ENCODE results near the gene ATP8A2. TPM values are rescaled to one million over a fixed set of nuclear protein-coding genes. Genes with fewer than 3 reads are reported as not detected.
"Not testable (repeated sequence)": the region's sequence is repeated elsewhere in the genome, so short reads cannot be mapped to it uniquely, and the experiment has no call there.

Gene ATP8A2
- 0.11 TPM for polyA plus RNA-seq (2013, experiment 1 of 2; ENCODE audit: insufficient read length)
- 0.26 TPM for polyA plus RNA-seq (2013, experiment 2 of 2; ENCODE audit: insufficient read length)

DNA sequence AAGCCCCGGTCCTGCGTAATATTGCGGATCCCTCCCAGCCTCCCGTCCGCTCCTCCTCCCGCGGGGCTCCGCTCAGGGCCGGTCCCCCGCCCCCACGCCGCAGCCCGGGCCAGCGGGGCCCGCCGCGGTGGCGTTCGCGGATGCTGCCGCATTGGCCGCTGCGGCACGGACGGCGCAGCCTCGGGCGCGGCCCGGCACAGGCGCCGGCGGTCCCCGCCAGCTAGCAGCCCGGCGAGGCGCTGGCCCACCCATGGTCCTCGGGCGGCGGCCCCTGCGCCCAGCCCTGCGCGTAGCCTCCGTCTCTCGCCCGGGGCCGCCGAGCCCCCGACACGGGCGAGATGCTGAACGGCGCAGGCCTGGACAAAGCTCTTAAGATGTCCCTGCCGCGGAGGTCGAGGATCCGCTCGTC lies at the start of gene ATP8A2:
ATP8A2 (plus strand) TSS at position 100 of the 409 bp plus-strand sequence; CDS start at position 339, 239 bp downstream.
- DNase-seq, result no peak

DNA sequence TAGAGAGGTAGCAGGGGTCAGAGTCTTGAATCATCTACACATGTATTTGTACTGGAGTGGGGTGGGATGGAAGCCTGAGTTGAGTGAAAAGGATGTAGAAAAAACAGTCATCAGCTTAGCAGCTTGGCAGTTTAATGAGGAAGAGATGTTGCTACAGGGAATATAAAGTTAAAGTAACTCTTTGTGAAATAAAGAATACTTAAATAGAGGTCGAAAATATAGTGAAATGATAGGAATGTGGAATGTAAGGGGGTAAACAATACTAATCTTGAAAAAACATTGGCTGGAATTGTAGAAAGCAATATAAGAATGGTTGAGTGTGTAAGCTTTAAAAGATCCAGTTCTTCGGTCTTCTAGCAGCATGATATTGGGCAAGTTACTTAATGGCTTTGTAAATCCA lies 47.7 kb upstream of the ATP8A2 start:
- no peak for DNase-seq

- peak; percentile 8 for DNase-seq
These were observed 42.1 kb upstream of the ATP8A2 start for GRCh38 chr13:25329706-25330105.

- DNase-seq, result peak; percentile 5
These were observed 41.2 kb upstream of the ATP8A2 start for GRCh38 chr13:25330541-25330940.

DNA sequence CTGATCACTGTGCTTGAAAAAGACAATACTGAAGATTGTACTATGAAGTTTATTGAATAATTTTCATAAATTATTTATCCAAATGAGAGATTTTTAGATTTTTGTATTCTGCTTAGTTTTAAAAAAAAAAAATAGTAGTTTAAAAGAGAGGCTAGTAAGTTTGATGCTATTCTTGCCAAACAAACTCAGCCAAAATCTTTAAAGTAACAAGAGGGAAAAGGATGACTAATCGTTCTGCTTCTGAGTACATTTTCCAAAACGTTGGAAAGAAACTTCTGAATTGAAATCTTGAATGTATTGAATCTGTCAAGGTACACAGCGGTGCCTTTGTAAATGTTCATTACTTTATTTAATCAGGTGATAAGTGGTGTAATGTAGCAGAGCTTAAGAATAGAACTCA lies 35.9 kb upstream of the ATP8A2 start:
- no peak for DNase-seq

- DNase-seq, result no peak
These were observed 26.2 kb upstream of the ATP8A2 start for GRCh38 chr13:25345576-25345975.

GRCh38 chr13:25347151-25347550 lies 24.6 kb upstream of the ATP8A2 start:
- DNase-seq, result no peak

DNA sequence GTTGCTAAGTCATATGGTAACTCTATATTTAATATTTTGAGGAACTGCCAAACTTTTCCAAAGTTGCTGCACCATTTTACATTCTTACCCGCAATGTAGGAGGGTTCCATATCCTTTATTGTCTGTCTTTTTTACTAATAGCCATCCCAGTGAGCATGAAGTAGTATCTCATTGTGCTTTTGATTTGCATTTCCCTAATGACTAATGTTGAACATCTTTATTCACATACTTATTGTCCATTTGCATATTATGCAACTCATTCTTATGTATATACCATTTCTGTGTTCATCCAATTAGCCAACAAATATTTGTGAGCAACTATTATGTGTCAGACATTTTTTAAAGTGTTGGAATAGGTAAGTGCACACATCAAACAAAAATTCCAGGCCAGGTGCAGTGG lies 20.4 kb upstream of the ATP8A2 start:
- DNase-seq, result no peak

- no peak for DNase-seq
These were observed 19.5 kb upstream of the ATP8A2 start for GRCh38 chr13:25352230-25352629.

GRCh38 chr13:25352806-25353205 lies 19.0 kb upstream of the ATP8A2 start:
- no peak for DNase-seq

GRCh38 chr13:25353344-25353743 lies 18.4 kb upstream of the ATP8A2 start:
- no peak for DNase-seq

DNA sequence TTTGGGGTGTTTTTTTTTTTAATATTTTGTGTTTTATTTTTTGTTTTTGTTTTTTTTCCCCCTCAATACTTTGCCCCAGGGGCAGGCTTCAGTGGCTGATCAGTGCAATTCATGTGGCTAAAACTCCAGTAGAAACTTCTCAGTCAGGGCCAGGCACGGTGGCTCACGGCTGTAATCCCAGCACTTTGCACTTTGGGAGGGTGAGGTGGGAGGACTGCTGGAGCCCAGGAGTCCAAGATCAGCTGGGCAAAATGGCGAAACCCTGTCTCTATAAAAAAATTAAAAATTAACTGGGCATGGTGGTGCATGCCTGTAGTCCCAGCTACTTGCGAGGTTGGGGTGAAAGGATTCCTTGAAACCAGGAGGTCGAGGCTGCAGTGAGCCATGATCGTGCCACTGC lies 17.4 kb upstream of the ATP8A2 start:
- DNase-seq, result no peak

- DNase-seq, result not testable (repeated sequence)
These were observed 11.3 kb upstream of the ATP8A2 start for GRCh38 chr13:25360443-25360842.

GRCh38 chr13:25365720-25366235 lies 6.0 kb upstream of the ATP8A2 start:
- DNase-seq, result no peak

GRCh38 chr13:25371158-25371874 lies 458 bp upstream of the ATP8A2 start:
- no peak for DNase-seq

- no peak for DNase-seq
These were observed 709 bp downstream of the ATP8A2 start for GRCh38 chr13:25372284-25373081.

GRCh38 chr13:25375727-25376358 lies 4.1 kb downstream of the ATP8A2 start:
- peak; percentile 45 for DNase-seq

DNA sequence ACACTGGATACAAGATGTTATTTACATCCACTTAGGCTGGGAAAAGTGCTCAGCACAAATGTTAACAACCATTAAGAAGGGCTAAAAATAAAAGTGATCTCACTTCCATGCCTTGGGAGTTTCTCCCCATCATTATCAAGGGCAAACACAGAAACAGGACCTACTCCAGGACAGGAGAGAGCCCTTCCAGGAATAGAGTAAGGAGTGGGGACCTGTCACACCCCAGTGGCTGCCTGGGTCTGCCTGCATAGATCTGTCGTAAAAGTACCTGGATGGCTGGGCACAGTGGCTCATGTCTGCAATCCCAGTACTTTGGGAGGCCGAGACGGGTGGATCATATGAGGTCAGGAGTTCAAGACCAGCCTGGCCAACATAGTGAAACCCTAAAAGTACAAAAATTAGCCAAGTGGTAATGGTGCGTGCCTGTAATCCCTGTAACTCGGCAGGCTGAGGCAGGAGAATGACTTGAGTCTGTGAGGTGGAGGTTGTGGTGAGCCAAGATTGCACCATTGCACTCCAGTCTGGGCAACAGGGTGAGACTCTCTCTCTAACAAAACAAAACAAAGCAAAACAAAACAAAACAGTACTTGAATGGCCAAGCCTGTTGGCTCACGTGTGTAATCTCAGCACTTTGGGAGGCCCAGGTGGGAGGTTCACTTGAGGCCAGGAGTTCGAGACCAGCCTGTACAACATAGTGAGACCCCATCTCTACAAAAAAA lies 5.6 kb downstream of the ATP8A2 start:
- DNase-seq, result no peak

- DNase-seq, result no peak
These were observed 6.8 kb downstream of the ATP8A2 start for GRCh38 chr13:25378528-25378927.

DNA sequence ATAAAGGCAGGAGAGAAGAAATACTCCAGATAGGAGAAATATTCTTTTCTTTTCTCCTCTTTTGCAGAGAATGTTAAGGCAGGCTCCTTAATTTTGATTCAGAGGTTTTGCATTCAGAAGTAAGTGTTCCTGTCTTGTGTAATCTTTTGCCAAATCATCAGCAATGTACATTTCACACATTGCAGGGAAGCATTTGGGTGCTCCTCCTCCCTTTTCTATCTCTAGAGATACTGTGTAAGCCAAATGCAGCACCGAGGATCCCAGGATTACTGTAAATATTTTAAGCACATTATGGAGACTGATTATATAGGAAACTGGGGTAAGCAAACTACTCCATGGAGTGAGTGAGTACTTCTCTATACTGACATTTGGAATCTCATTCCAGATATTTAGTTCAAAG lies 7.2 kb downstream of the ATP8A2 start:
- no peak for DNase-seq

- DNase-seq, result no peak
These were observed 8.3 kb downstream of the ATP8A2 start for GRCh38 chr13:25380082-25380481.

GRCh38 chr13:25380741-25381324 lies 9.1 kb downstream of the ATP8A2 start:
- DNase-seq, result no peak
